PC-9 (cell line): ENCODE data around the gene METTL5. TPM values are rescaled to one million over a fixed set of nuclear protein-coding genes. Genes with fewer than 3 reads are reported as not detected.
"Not testable (repeated sequence)": the region's sequence is repeated elsewhere in the genome, so short reads cannot be mapped to it uniquely, and the experiment has no call there.

Experiments used
- Bru-seq: library from RNA; stranded (reverse); fragments of 400-500 nt; gene quantifications from one replicate; lab custom pipeline; 2021; lab: Mats Ljungman, UMichigan
- BruChase-seq, 2 experiments: library from RNA; stranded (reverse); fragments of 400-500 nt; gene quantifications; one replicate each; lab custom pipeline; 2021; lab: Mats Ljungman, UMichigan
- BruUV-seq: library from RNA; stranded (reverse); fragments of 400-500 nt; replicated peaks from 2 replicates; lab custom pipeline; 2021; lab: Mats Ljungman, UMichigan
- CTCF ChIA-PET: fragments of 300-600 bp; sonication (Branson Sonifier 250); formaldehyde crosslinking; loops from one replicate; lab custom pipeline; 2022; ENCODE audit warnings: antibody characterized with exemption; lab: Charles Lee
- POLR2A ChIA-PET: fragments of 300-600 bp; sonication (Branson Sonifier 250); formaldehyde crosslinking; loops from one replicate; lab custom pipeline; 2022; ENCODE audit warnings: antibody characterized with exemption; ENCODE audit not compliant: unreplicated experiment; lab: Charles Lee
- DNase-seq, 2 experiments: peaks; one replicate each; pipeline versions ENCODE4 v3.0.0 to v3.0.0-alpha.2; 2015 to 2022; ENCODE audit warnings: mixed read lengths in 1 of 2
- H2AFZ ChIP-seq: fragments of 200-600 bp; sonication (generic); 2 replicates; pipeline ENCODE4 v1.8.1; 2017; ENCODE audit warnings: antibody characterized with exemption
- H3F3A ChIP-seq: fragments of 200-600 bp; sonication (generic); 2 replicates; pipeline ENCODE4 v1.8.1; 2017; ENCODE audit warnings: antibody characterized with exemption, mild to moderate bottlenecking, low read depth; ENCODE audit not compliant: insufficient read depth
- H3K27ac ChIP-seq: fragments of 200-600 bp; sonication (generic); 2 replicates; pipeline ENCODE4 v1.6.1; 2016; ENCODE audit warnings: mixed run types
- H3K27me3 ChIP-seq: fragments of 200-600 bp; sonication (generic); 2 replicates; pipeline ENCODE4 v1.6.1; 2016; ENCODE audit warnings: low read depth, mixed run types; ENCODE audit not compliant: insufficient read depth
- H3K36me3 ChIP-seq: fragments of 200-600 bp; sonication (generic); 2 replicates; pipeline ENCODE4 v1.6.1; 2016; ENCODE audit warnings: low read depth, mixed run types
- H3K4me1 ChIP-seq: fragments of 200-600 bp; sonication (generic); replicated peaks from 2 replicates; pipeline ENCODE4 v1.6.1; 2016; ENCODE audit warnings: mixed run types; ENCODE audit not compliant: insufficient read depth
- H3K4me2 ChIP-seq: fragments of 200-600 bp; sonication (generic); 2 replicates; pipeline ENCODE4 v1.6.1; 2017; ENCODE audit warnings: mixed run types
- H3K4me3 ChIP-seq: fragments of 200-600 bp; sonication (generic); 2 replicates; pipeline ENCODE4 v1.6.1; 2016; ENCODE audit warnings: mixed run types
- H3K79me2 ChIP-seq: fragments of 200-600 bp; sonication (generic); 2 replicates; pipeline ENCODE4 v1.6.1; 2017; ENCODE audit warnings: low read depth, mixed run types
- H3K9me2 ChIP-seq: fragments of 200-600 bp; sonication (generic); 2 replicates; pipeline ENCODE4 v1.8.1; 2017; ENCODE audit warnings: mild to moderate bottlenecking; ENCODE audit not compliant: insufficient read depth
- H3K9me3 ChIP-seq: fragments of 200-600 bp; sonication (generic); 2 replicates; pipeline ENCODE4 v1.8.1; 2016; ENCODE audit warnings: low read depth; ENCODE audit not compliant: insufficient read depth
- H4K20me1 ChIP-seq: fragments of 200-600 bp; sonication (generic); 2 replicates; pipeline ENCODE4 v1.8.1; 2017; ENCODE audit not compliant: insufficient read depth
- EZH2 ChIP-seq: fragments of 200-600 bp; sonication (generic); IDR thresholded peaks from 2 replicates; pipeline ENCODE4 v1.8.0; 2017; ENCODE audit warnings: antibody characterized with exemption, low read depth
- intact Hi-C: fragments of 100-400 bp; cut with micrococcal nuclease; formaldehyde crosslinking; loops from one replicate; pipeline ENCODE4 v1.10.0; 2022; ENCODE audit not compliant: unreplicated experiment
- long read RNA-seq: library from polyadenylated mRNA; stranded (forward); transcript quantifications from one replicate; pipeline ENCODE4 v2.0.0, GENCODE V29; 2022
- total RNA-seq: library from RNA; stranded (reverse); gene quantifications from 2 replicates; pipeline ENCODE4 v1.2.3, GENCODE V29; 2021
- TF ChIP-seq, protein P1 (sequence below): fragments of 200-600 bp; sonication (generic); conservative IDR thresholded peaks from 2 replicates; pipeline ENCODE4 v1.6.1; 2017; ENCODE audit warnings: mixed run types, antibody characterized with exemption, mild to moderate bottlenecking, moderate library complexity

The METTL5 gene
- 51.1 and 61.4 TPM in 2 replicates for total RNA-seq
- Bru-seq, nascent RNA, result percentile 73 among the genes with signal in this experiment
- percentile 80 among the genes with signal in this experiment for BruChase-seq, experiment 1, labeled RNA remaining after a 2-hour chase
- percentile 71 among the genes with signal in this experiment for BruChase-seq, experiment 2, labeled RNA remaining after a 6-hour chase
- long read RNA-seq, transcript METTL5-206 (8 exons, 880 nt), result minor isoform, 29 of 86 reads
- long read RNA-seq, transcript METTL5-203 (8 exons, 800 nt), result major isoform, 41 of 86 reads
- long read RNA-seq, partial matches to known transcripts, result 4 of 86 reads
- long read RNA-seq, other reads (novel, unspliced or antisense), result 7 of 86 reads

DNA sequence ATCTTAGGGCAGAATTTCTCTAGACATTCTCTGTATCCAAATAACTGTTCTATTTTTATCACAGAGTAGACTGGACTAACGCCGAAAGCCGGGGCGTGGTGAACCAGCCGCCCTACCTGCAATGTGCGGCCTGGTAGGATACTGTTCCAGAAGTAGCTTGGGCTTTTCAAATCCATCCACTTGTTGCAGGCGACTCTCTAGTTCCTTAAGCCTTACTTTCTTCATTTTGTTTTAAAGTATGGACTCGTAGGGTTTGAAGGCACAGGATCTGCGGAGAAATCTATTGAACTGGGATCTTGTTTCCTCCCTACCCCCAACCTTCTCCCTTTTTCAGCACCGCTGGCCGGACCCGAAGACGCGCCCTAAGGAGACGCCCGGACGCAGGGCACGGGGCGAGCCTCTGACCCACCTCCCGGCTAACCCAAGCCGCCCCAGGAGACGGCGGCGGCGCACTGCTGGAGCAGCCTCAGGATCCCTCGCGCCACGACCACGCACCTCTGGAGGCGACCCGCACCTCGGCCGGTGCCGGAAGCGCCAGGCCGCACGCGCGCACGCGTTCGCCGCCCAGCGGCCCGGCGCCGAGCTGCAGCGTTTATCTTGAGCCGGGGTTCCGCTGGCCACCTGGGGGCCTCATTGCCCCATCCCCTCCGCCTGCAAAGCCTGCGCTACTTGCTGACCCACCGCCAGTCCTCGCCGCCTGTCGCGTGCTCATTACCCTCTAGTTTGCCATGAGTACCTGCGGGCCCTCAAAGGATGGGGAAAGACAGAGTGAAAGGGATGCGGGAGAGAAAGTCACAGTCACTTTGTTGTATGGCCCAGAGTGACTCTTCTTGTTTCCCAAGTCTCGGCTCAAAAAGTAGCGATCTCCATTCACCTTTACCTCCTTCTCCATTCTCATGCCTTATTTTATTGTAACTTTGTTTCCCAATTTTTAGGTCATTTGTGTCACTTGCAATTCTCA, at the start of gene METTL5:
METTL5 (minus strand) TSS at position 533 of the 961 bp plus-strand sequence; CDS start at position 225, 308 bp downstream.
- BruUV-seq, result no TSS peak
- Histone ChIP-seq H3K9me3 (no peaks in the 10 kb centered on the region), H2AFZ (peak within 1 kb of the TSS; percentile 86), H3F3A (no peaks in the 10 kb centered on the region), H3K36me3 (peaks cover 7% of the 10 kb centered on the region; the same call in 1 of the 2 replicates), H3K4me1 (peaks cover 25% of the 10 kb centered on the region; the same call in 1 of the 2 replicates), H3K27me3 (no peaks in the 10 kb centered on the region), H3K79me2 (peaks cover 53% of the 10 kb centered on the region), H3K27ac (peak within 1 kb of the TSS; percentile 20; the same call in 1 of the 2 replicates), H4K20me1 (peaks cover 11% of the 10 kb centered on the region), H3K4me2 (peak within 1 kb of the TSS; percentile 93), H3K9me2 (no peaks in the 10 kb centered on the region), H3K4me3 (peak within 1 kb of the TSS; percentile 57)
- no peak for TF ChIP-seq EZH2
- TF ChIP-seq, protein P1, sequence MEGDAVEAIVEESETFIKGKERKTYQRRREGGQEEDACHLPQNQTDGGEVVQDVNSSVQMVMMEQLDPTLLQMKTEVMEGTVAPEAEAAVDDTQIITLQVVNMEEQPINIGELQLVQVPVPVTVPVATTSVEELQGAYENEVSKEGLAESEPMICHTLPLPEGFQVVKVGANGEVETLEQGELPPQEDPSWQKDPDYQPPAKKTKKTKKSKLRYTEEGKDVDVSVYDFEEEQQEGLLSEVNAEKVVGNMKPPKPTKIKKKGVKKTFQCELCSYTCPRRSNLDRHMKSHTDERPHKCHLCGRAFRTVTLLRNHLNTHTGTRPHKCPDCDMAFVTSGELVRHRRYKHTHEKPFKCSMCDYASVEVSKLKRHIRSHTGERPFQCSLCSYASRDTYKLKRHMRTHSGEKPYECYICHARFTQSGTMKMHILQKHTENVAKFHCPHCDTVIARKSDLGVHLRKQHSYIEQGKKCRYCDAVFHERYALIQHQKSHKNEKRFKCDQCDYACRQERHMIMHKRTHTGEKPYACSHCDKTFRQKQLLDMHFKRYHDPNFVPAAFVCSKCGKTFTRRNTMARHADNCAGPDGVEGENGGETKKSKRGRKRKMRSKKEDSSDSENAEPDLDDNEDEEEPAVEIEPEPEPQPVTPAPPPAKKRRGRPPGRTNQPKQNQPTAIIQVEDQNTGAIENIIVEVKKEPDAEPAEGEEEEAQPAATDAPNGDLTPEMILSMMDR, result peak; percentile 74; the same call in 1 of the 2 replicates
- POLR2A ChIA-PET, result interaction anchor here (0.6 kb wide), 1 partner anchor 98 kb away, joined by 11 read pairs; no protein-coding TSS in a partner anchor
- CTCF ChIA-PET, result no interaction called here
- intact Hi-C loops, result loop anchor here (2.0 kb wide), 1 partner anchor 26 kb away; the partner anchor contains the start of gene SSB
- DNase-seq, result peak; percentile 48 to 77

DNA sequence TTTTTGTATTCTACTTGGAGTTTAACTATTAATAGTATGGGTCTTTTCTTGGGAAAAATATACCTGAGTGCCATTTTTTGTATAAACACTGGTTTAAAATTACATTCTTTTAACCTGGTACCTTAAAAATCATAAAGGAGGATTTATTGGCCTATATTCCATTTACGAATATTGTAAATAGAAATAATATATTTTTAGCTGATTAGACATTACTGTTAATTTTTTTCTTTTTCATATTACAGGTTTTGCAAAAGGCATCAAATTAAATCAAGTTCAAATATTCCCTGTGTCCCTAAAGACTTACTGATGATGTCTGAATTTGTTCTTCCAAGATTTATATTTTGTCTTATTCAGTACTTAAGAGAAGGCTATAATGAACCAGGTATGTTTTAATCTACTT, 47.3 kb upstream of the METTL5 start:
- no peak for TF ChIP-seq EZH2
- TF ChIP-seq, protein P1, result no peak
- no peaks in the 10 kb centered on the region; the same call in 1 of the 2 replicates for H3F3A ChIP-seq
- no peaks in the 10 kb centered on the region for H3K9me2 ChIP-seq
- no peak overlapping the region for H3K27ac ChIP-seq
- no peak for DNase-seq
- H3K9me3 ChIP-seq, result no peaks in the 10 kb centered on the region
- H3K79me2 ChIP-seq, result no peaks in the 10 kb centered on the region; the same call in 1 of the 2 replicates
- H3K4me3 ChIP-seq, result no peak overlapping the region
- intact Hi-C loops, result no loop called here
- POLR2A ChIA-PET, result no interaction called here
- no peaks in the 10 kb centered on the region for H3K4me1 ChIP-seq
- H2AFZ ChIP-seq, result no peak overlapping the region
- H4K20me1 ChIP-seq, result no peaks in the 10 kb centered on the region
- H3K27me3 ChIP-seq, result no peaks in the 10 kb centered on the region
- CTCF ChIA-PET, result no interaction called here
- BruUV-seq, result no TSS peak
- no peak overlapping the region for H3K4me2 ChIP-seq
- no peaks in the 10 kb centered on the region for H3K36me3 ChIP-seq

GRCh38 chr2:169871369-169871768, 46.7 kb upstream of the METTL5 start:
- H3K36me3 ChIP-seq, DNase-seq, H3K27ac ChIP-seq, H3K9me2 ChIP-seq, H4K20me1 ChIP-seq, BruUV-seq, H2AFZ ChIP-seq, POLR2A ChIA-PET, H3K79me2 ChIP-seq, intact Hi-C loops, H3K4me2 ChIP-seq, H3K27me3 ChIP-seq, H3K4me1 ChIP-seq, H3K4me3 ChIP-seq, H3K9me3 ChIP-seq, H3F3A ChIP-seq: not testable (repeated sequence)
- CTCF ChIA-PET, result interaction anchor here (0.6 kb wide), 1 partner anchor 51 kb away, joined by 7 read pairs; no protein-coding TSS in a partner anchor
